ENCODE measurements around the gene HIP1R. TPM values are rescaled to one million over a fixed set of nuclear protein-coding genes. Genes with fewer than 3 reads are reported as not detected.
A peak's percentile ranks its signal among the peaks of the same experiment; 100 is the strongest.
"Not testable (repeated sequence)": the region's sequence is repeated elsewhere in the genome, so short reads cannot be mapped to it uniquely, and the experiment has no call there.

Gene HIP1R
- total RNA-seq, 1 donor, result 76.3 TPM

GRCh38 chr12:122869207-122869973 is 34.1 kb downstream of the HIP1R start:
- Histone ChIP-seq H3K4me3 (ENCODE audit: low read length) (no peak overlapping the region), H3K4me1 (ENCODE audit: insufficient read depth, low read length) (peaks cover 60% of the 10 kb centered on the region), H3K9me3 (ENCODE audit: low read depth, low read length) (no peaks in the 10 kb centered on the region), H3K27me3 (ENCODE audit: insufficient read depth, low read length) (no peaks in the 10 kb centered on the region)

GRCh38 chr12:122870163-122870842 is 35.0 kb downstream of the HIP1R start:
- Histone ChIP-seq H3K9me3 (ENCODE audit: low read depth, low read length) (no peaks in the 10 kb centered on the region), H3K4me3 (ENCODE audit: low read length) (peak overlapping the region; percentile 36), H3K4me1 (ENCODE audit: insufficient read depth, low read length) (peaks cover 69% of the 10 kb centered on the region), H3K27me3 (ENCODE audit: insufficient read depth, low read length) (no peaks in the 10 kb centered on the region)

- Histone ChIP-seq H3K27me3 (ENCODE audit: insufficient read depth, low read length) (no peaks in the 10 kb centered on the region), H3K9me3 (ENCODE audit: low read depth, low read length) (no peaks in the 10 kb centered on the region), H3K4me1 (ENCODE audit: insufficient read depth, low read length) (peaks cover 77% of the 10 kb centered on the region), H3K4me3 (ENCODE audit: low read length) (peak overlapping the region; percentile 36)
Observed at GRCh38 chr12:122870867-122871664, 35.8 kb downstream of the HIP1R start.

GRCh38 chr12:122871851-122872780 is 36.9 kb downstream of the HIP1R start:
- Histone ChIP-seq H3K4me1 (ENCODE audit: insufficient read depth, low read length) (peaks cover 88% of the 10 kb centered on the region), H3K27me3 (ENCODE audit: insufficient read depth, low read length) (no peaks in the 10 kb centered on the region), H3K4me3 (ENCODE audit: low read length) (peak overlapping the region; percentile 36), H3K9me3 (ENCODE audit: low read depth, low read length) (no peaks in the 10 kb centered on the region)

GRCh38 chr12:122872815-122873361 is 37.6 kb downstream of the HIP1R start:
- Histone ChIP-seq H3K27me3 (ENCODE audit: insufficient read depth, low read length) (no peaks in the 10 kb centered on the region), H3K9me3 (ENCODE audit: low read depth, low read length) (no peaks in the 10 kb centered on the region), H3K4me3 (ENCODE audit: low read length) (no peak overlapping the region), H3K4me1 (ENCODE audit: insufficient read depth, low read length) (peaks cover 95% of the 10 kb centered on the region)

GRCh38 chr12:122873540-122873939 is 38.3 kb downstream of the HIP1R start:
- H3K4me3 ChIP-seq (ENCODE audit: low read length), result no peak overlapping the region
- H3K4me1 ChIP-seq (ENCODE audit: insufficient read depth, low read length), result peaks cover 100% of the 10 kb centered on the region
- no peaks in the 10 kb centered on the region for H3K9me3 ChIP-seq (ENCODE audit: low read depth, low read length)
- H3K27me3 ChIP-seq (ENCODE audit: insufficient read depth, low read length), result no peaks in the 10 kb centered on the region

- Histone ChIP-seq H3K9me3 (ENCODE audit: low read depth, low read length) (no peaks in the 10 kb centered on the region), H3K4me3 (ENCODE audit: low read length) (no peak overlapping the region), H3K27me3 (ENCODE audit: insufficient read depth, low read length) (no peaks in the 10 kb centered on the region), H3K4me1 (ENCODE audit: insufficient read depth, low read length) (peaks cover 100% of the 10 kb centered on the region)
Observed at GRCh38 chr12:122874081-122874480, 38.8 kb downstream of the HIP1R start.

- Histone ChIP-seq H3K4me3 (ENCODE audit: low read length) (no peak overlapping the region), H3K4me1 (ENCODE audit: insufficient read depth, low read length) (peaks cover 98% of the 10 kb centered on the region), H3K9me3 (ENCODE audit: low read depth, low read length) (no peaks in the 10 kb centered on the region), H3K27me3 (ENCODE audit: insufficient read depth, low read length) (no peaks in the 10 kb centered on the region)
Observed at GRCh38 chr12:122875590-122876220, 40.4 kb downstream of the HIP1R start.

- H3K4me3 ChIP-seq (ENCODE audit: low read length); H3K27me3 ChIP-seq (ENCODE audit: insufficient read depth, low read length); H3K9me3 ChIP-seq (ENCODE audit: low read depth, low read length): not testable (repeated sequence)
- H3K4me1 ChIP-seq (ENCODE audit: insufficient read depth, low read length), result peaks cover 98% of the 10 kb centered on the region
Observed at GRCh38 chr12:122876281-122876680, 41.0 kb downstream of the HIP1R start.

GRCh38 chr12:122876731-122877130 is 41.5 kb downstream of the HIP1R start:
- Histone ChIP-seq H3K4me1 (ENCODE audit: insufficient read depth, low read length) (peaks cover 97% of the 10 kb centered on the region), H3K27me3 (ENCODE audit: insufficient read depth, low read length) (no peaks in the 10 kb centered on the region), H3K4me3 (ENCODE audit: low read length) (no peak overlapping the region), H3K9me3 (ENCODE audit: low read depth, low read length) (no peaks in the 10 kb centered on the region)

- H3K27me3 ChIP-seq (ENCODE audit: insufficient read depth, low read length), result no peaks in the 10 kb centered on the region
- H3K9me3 ChIP-seq (ENCODE audit: low read depth, low read length), result no peaks in the 10 kb centered on the region
- peaks cover 85% of the 10 kb centered on the region for H3K4me1 ChIP-seq (ENCODE audit: insufficient read depth, low read length)
- H3K4me3 ChIP-seq (ENCODE audit: low read length), result no peak overlapping the region
Observed at GRCh38 chr12:122878780-122879612, 43.7 kb downstream of the HIP1R start.

- no peak overlapping the region for H3K4me3 ChIP-seq (ENCODE audit: low read length)
- no peaks in the 10 kb centered on the region for H3K9me3 ChIP-seq (ENCODE audit: low read depth, low read length)
- peaks cover 80% of the 10 kb centered on the region for H3K4me1 ChIP-seq (ENCODE audit: insufficient read depth, low read length)
- no peaks in the 10 kb centered on the region for H3K27me3 ChIP-seq (ENCODE audit: insufficient read depth, low read length)
Observed at GRCh38 chr12:122880155-122880667, 45.0 kb downstream of the HIP1R start.

GRCh38 chr12:122880668-122881067 is 45.4 kb downstream of the HIP1R start:
- H3K4me1 ChIP-seq (ENCODE audit: insufficient read depth, low read length), result peaks cover 76% of the 10 kb centered on the region
- no peaks in the 10 kb centered on the region for H3K27me3 ChIP-seq (ENCODE audit: insufficient read depth, low read length)
- no peaks in the 10 kb centered on the region for H3K9me3 ChIP-seq (ENCODE audit: low read depth, low read length)
- H3K4me3 ChIP-seq (ENCODE audit: low read length), result no peak overlapping the region
